ENCODE measurements around the gene WDR88. TPM values are rescaled to one million over a fixed set of nuclear protein-coding genes. Genes with fewer than 3 reads are reported as not detected.
"Not testable (repeated sequence)": the region's sequence is repeated elsewhere in the genome, so short reads cannot be mapped to it uniquely, and the experiment has no call there.

WDR88 gene
- total RNA-seq, 1 donor from 2014 or later: not detected

GRCh38 chr19:33117501-33117900, 14.4 kb upstream of the WDR88 start:
- no peak overlapping the region for H3K4me3 ChIP-seq
- intact Hi-C loops (cut with DNase I): no loop called here
- no peaks in the 10 kb centered on the region for H3K9me3 ChIP-seq
- no peak overlapping the region for H3K27ac ChIP-seq
- peaks cover 0 to 64% of the 10 kb centered on the region in 2 donors for H3K36me3 ChIP-seq
- no peaks in the 10 kb centered on the region for H3K27me3 ChIP-seq
- no peaks in the 10 kb centered on the region for H3K4me1 ChIP-seq
- no peak for TF ChIP-seq POLR2A (IDR thresholded peaks at IDR 0.05)
- TF ChIP-seq, protein P1, sequence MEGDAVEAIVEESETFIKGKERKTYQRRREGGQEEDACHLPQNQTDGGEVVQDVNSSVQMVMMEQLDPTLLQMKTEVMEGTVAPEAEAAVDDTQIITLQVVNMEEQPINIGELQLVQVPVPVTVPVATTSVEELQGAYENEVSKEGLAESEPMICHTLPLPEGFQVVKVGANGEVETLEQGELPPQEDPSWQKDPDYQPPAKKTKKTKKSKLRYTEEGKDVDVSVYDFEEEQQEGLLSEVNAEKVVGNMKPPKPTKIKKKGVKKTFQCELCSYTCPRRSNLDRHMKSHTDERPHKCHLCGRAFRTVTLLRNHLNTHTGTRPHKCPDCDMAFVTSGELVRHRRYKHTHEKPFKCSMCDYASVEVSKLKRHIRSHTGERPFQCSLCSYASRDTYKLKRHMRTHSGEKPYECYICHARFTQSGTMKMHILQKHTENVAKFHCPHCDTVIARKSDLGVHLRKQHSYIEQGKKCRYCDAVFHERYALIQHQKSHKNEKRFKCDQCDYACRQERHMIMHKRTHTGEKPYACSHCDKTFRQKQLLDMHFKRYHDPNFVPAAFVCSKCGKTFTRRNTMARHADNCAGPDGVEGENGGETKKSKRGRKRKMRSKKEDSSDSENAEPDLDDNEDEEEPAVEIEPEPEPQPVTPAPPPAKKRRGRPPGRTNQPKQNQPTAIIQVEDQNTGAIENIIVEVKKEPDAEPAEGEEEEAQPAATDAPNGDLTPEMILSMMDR (IDR thresholded peaks at IDR 0.05): no peak
- TF ChIP-seq POLR2AphosphoS5 (IDR thresholded peaks at IDR 0.05; ENCODE audit: insufficient read depth in 1 of 2, low read depth in 1 of 2): no peak
- no peak for DNase-seq (ENCODE audit: extremely low spot score in 2 of 2)

DNA sequence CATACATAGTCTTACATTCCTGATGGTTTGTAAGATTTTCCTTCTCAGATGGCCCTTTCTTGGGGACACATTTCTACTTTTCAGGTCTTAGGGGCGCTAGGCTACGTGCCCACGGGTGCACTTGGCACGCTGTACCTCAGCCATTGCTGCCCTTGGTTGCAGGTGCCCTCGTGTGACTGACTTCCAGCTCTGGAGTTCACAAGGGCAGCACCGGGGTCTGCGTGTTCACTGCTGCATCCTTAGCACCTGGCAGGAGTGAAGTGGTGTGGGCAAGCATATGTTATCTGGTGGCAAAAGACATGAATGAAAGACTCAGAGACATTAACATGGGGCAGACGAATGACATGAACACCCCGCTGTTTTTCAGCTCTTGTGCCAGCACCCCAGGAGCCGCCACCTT, 13.3 kb upstream of the WDR88 start:
- no peak for DNase-seq (ENCODE audit: extremely low spot score in 2 of 2)
- intact Hi-C loops (cut with DNase I): no loop called here
- no peaks in the 10 kb centered on the region for H3K4me1 ChIP-seq
- no peaks in the 10 kb centered on the region for H3K27me3 ChIP-seq
- H3K27ac ChIP-seq: no peak overlapping the region
- H3K36me3 ChIP-seq: peaks cover 0 to 53% of the 10 kb centered on the region in 2 donors
- H3K4me3 ChIP-seq: no peak overlapping the region
- TF ChIP-seq POLR2A (IDR thresholded peaks at IDR 0.05): no peak
- TF ChIP-seq, protein P1 (IDR thresholded peaks at IDR 0.05): no peak
- no peak for TF ChIP-seq POLR2AphosphoS5 (IDR thresholded peaks at IDR 0.05; ENCODE audit: insufficient read depth in 1 of 2, low read depth in 1 of 2)
- no peaks in the 10 kb centered on the region for H3K9me3 ChIP-seq

DNA sequence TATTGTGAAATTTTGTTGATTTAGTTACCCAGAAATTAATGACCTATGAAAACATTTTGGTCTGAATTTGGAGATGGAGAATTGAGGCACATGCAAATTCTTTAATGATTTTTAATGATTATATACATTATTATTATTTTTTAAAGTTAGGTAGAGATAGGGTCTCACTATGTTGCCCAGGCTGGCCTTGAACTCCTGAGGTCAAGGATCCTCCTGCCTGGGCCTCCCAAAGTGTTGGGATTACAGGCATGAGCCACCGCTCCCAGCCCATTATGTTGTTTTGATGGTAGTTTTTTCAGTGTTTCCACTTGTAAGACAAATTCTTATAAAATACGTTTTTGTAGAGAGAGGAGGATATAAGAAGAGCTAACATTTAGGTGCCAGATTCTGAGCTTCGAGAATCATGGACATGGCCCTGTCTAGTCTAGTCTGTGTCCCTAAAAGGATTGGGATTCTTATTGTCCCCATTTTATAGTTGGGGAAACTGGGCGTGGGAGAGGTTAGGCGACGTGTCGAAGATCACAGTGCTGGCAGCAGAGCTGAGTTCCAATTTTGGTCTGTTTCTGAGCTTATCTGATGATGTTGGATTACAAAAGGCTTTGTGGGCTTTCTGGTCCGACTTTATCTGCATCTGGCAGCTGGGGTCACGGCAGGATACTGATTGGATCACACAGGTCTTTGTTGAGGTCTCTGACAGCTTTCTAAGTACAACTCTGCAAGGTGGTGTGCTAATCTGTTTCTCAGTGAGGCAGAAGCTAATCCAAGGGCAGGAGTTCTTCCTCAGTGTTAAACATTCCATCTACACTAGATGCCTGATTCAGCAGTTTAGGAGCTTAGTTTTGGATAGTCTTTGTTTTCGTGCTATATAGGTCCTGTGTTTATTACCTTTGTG, 7.5 kb upstream of the WDR88 start:
- intact Hi-C loops (cut with DNase I): no loop called here
- peaks cover 0 to 47% of the 10 kb centered on the region in 2 donors for H3K36me3 ChIP-seq
- no peak for DNase-seq (ENCODE audit: extremely low spot score in 2 of 2)
- no peaks in the 10 kb centered on the region for H3K27me3 ChIP-seq
- H3K4me3 ChIP-seq: no peak overlapping the region
- TF ChIP-seq, protein P1 (IDR thresholded peaks at IDR 0.05): no peak
- TF ChIP-seq POLR2A (IDR thresholded peaks at IDR 0.05): no peak
- no peak for TF ChIP-seq POLR2AphosphoS5 (IDR thresholded peaks at IDR 0.05; ENCODE audit: insufficient read depth in 1 of 2, low read depth in 1 of 2)
- H3K9me3 ChIP-seq: no peaks in the 10 kb centered on the region
- no peaks in the 10 kb centered on the region for H3K4me1 ChIP-seq
- H3K27ac ChIP-seq: no peak overlapping the region

GRCh38 chr19:33125929-33126388, 6.0 kb upstream of the WDR88 start:
- no peak for DNase-seq (ENCODE audit: extremely low spot score in 2 of 2)
- TF ChIP-seq, protein P1 (IDR thresholded peaks at IDR 0.05): peak; percentile 25 to 75 (median 44)
- TF ChIP-seq POLR2AphosphoS5 (IDR thresholded peaks at IDR 0.05; ENCODE audit: insufficient read depth in 1 of 2, low read depth in 1 of 2): no peak

DNA sequence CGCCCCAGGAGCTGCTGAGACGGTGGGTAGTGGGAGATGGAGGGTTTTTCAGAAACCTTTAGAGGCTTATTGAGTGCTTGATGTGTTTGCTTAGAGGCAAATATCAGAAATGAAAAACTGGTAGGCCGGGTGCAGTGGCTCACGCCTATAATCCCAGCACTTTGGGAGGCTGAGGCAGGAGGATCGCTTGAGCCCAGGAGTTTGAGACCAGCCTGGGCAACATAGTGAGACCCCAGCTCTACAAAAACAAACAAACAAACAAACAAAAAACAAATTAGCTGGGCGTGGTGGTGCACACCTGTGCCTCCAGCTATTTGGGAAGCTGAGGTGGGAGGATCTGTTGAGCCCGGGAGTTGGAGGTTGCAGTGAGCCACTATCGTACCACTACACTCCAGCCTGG, 5.2 kb upstream of the WDR88 start:
- H3K36me3 ChIP-seq: peaks cover 0 to 60% of the 10 kb centered on the region in 2 donors
- H3K4me3 ChIP-seq; intact Hi-C loops (cut with DNase I); H3K27ac ChIP-seq; H3K9me3 ChIP-seq; DNase-seq (ENCODE audit: extremely low spot score in 2 of 2); H3K4me1 ChIP-seq; H3K27me3 ChIP-seq: not testable (repeated sequence)

More at GRCh38 chr19:33125929-33126388, 6.0 kb upstream of the WDR88 start:
- H3K36me3 ChIP-seq: peaks cover 0 to 60% of the 10 kb centered on the region in 2 donors
- intact Hi-C loops (cut with DNase I): no loop called here
- H3K27ac ChIP-seq: no peak overlapping the region
- no peaks in the 10 kb centered on the region for H3K4me1 ChIP-seq
- no peak overlapping the region for H3K4me3 ChIP-seq
- no peaks in the 10 kb centered on the region for H3K27me3 ChIP-seq
- no peaks in the 10 kb centered on the region for H3K9me3 ChIP-seq

Data from vagina (tissue), 2 donors.